Fibroblast of lung (primary cell): Measurements from ENCODE around the gene FUT1. TPM values are rescaled to one million over a fixed set of nuclear protein-coding genes. Genes with fewer than 3 reads are reported as not detected.

Experiments
- DNase-seq, 2 donors: peaks; one replicate each; pipeline versions ENCODE4 v3.0.0 to v3.0.0-alpha.2; 2010; ENCODE audit warnings: low read depth in 2 of 2
- H2AFZ ChIP-seq: 2 replicates; pipeline ENCODE4 v1.5.1; 2012; ENCODE audit warnings: low read length, control low read depth, inconsistent platforms
- H3K27ac ChIP-seq: 2 replicates; pipeline ENCODE4 v1.5.1; 2011; ENCODE audit warnings: low read length, control low read depth; ENCODE audit not compliant: insufficient read depth
- H3K27me3 ChIP-seq: 2 replicates; pipeline ENCODE4 v1.5.1; 2011; ENCODE audit warnings: mild to moderate bottlenecking, low read length; ENCODE audit not compliant: control insufficient read depth, insufficient read depth
- H3K36me3 ChIP-seq: 2 replicates; pipeline ENCODE4 v1.5.1; 2011; ENCODE audit warnings: low read length; ENCODE audit not compliant: control insufficient read depth, insufficient read depth
- H3K4me1 ChIP-seq: 2 replicates; pipeline ENCODE4 v1.5.1; 2011; ENCODE audit warnings: low read length; ENCODE audit not compliant: control insufficient read depth, insufficient read depth; ENCODE audit errors: extremely low read depth
- H3K4me2 ChIP-seq: 2 replicates; pipeline ENCODE4 v1.5.1; 2011; ENCODE audit warnings: low read length, control low read depth; ENCODE audit not compliant: insufficient read depth; ENCODE audit errors: extremely low read depth
- H3K4me3 ChIP-seq, 4 experiments: fragments of 200-600 bp in 1 of 4; sonication (generic) in 1 of 4; replicated peaks in 1 of 4; 2 replicates each; pipeline ENCODE4 v1.5.1; 2011 to 2016; ENCODE audit warnings: low read length in 4 of 4, low read depth in 3 of 4, mild to moderate bottlenecking in 3 of 4, control low read depth in 2 of 4, inconsistent platforms in 1 of 4, mixed read lengths in 1 of 4; ENCODE audit not compliant: insufficient read depth in 1 of 4; ENCODE audit errors: control extremely low read depth in 1 of 4
- H3K79me2 ChIP-seq: 2 replicates; pipeline ENCODE4 v1.5.1; 2012; ENCODE audit warnings: mild to moderate bottlenecking, low read length, inconsistent platforms; ENCODE audit not compliant: control insufficient read depth, insufficient read depth
- H3K9ac ChIP-seq: 2 replicates; pipeline ENCODE4 v1.5.1; 2011; ENCODE audit warnings: mild to moderate bottlenecking, low read length, control low read depth; ENCODE audit not compliant: insufficient read depth
- H3K9me3 ChIP-seq: 2 replicates; pipeline ENCODE4 v1.5.1; 2012; ENCODE audit warnings: low read depth, low read length; ENCODE audit not compliant: control insufficient read depth, insufficient read depth
- H4K20me1 ChIP-seq: 2 replicates; pipeline ENCODE4 v1.5.1; 2011; ENCODE audit warnings: low read length; ENCODE audit not compliant: control insufficient read depth, insufficient read depth; ENCODE audit errors: extremely low read depth
- EZH2 ChIP-seq: IDR thresholded peaks from 2 replicates; pipeline ENCODE4 v1.5.1; 2012; ENCODE audit warnings: low read length, control low read depth, mild to moderate bottlenecking; ENCODE audit errors: missing control alignments
- polyA plus RNA-seq, 2 donors: library from polyadenylated mRNA; depleted of rRNA in 1 of 2; stranded (reverse) in 1 of 2; unstranded in 1 of 2; fragments of >200 nt; gene quantifications; 2 replicates each; pipeline ENCODE4 v1.2.1, GENCODE V29; 2011 to 2012; ENCODE audit warnings: missing spikeins in 1 of 2
- total RNA-seq: library from RNA; depleted of rRNA; stranded (reverse); fragments of >200 nt; gene quantifications from 2 replicates; pipeline ENCODE4 v1.2.1, GENCODE V29; 2014
- TF ChIP-seq, protein P1 (sequence below), 2 donors: IDR thresholded peaks in 1 of 2; conservative IDR thresholded peaks in 1 of 2; 1 replicate in 1 of 2; 2 replicates in 1 of 2; pipeline ENCODE4 v1.5.1; 2011 to 2012; ENCODE audit warnings: low read length in 2 of 2, control low read depth in 1 of 2, inconsistent platforms in 1 of 2, low read depth in 1 of 2, mild to moderate bottlenecking in 1 of 2

The FUT1 gene
- total and polyA plus RNA-seq, 2 donors (not counting 1 experiment from before 2014, with no cell fraction given): 0.02 to 0.17 TPM

DNA sequence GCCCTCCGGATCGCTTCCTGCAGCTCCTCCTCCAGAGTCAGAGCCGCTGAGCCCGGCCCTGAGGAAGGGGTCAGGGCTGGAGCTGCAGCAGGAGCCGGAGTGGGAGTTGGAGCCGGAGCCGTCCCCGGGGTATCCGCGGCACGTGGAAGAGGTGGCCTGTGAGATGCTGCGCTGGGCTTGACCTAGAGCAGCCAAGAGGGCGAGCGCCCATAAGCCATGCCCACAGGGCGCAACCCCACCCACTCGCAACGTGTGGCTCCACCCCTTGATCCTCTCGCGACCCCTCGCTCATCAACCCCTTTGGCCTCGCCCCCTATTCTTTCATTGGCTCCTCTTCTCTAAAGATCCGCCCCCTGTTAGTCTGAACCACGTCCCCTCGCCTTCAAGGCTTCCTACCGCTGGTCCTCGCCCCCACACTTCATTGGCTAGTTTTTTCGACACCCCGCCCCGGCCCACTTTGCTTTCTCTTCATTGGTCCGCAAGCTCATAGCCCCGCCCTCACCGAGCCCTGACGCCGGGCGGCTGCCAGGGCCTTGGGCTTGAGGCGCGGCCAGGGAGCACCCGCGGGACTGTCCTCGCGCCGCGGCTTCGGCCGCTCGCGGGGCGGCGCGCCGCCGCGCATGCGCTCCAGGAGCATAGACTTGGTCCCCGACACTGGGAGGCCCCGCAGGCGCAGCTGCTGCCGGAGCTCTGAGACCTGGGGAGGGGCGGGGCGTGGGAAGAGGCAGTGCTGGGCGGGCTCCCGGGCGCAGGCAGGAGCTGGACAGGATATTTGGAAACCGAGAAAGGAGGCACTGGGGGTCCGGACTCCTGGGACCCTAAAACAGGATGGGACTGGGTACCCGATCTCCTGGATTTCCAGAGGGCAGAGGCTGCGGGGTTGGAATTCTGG, 38.3 kb downstream of the FUT1 start:
- peak overlapping the region; percentile 52 for H3K9ac ChIP-seq
- H3K27me3 ChIP-seq: no peaks in the 10 kb centered on the region
- peaks cover 11% of the 10 kb centered on the region for H3K4me1 ChIP-seq
- H3K4me2 ChIP-seq: peak overlapping the region; percentile 94
- H3K36me3 ChIP-seq: no peaks in the 10 kb centered on the region
- no peaks in the 10 kb centered on the region for H4K20me1 ChIP-seq
- no peaks in the 10 kb centered on the region for H3K9me3 ChIP-seq
- peak; percentile 99 for DNase-seq
- H3K79me2 ChIP-seq: no peaks in the 10 kb centered on the region
- H3K27ac ChIP-seq: peak overlapping the region; percentile 67
- TF ChIP-seq, protein P1, sequence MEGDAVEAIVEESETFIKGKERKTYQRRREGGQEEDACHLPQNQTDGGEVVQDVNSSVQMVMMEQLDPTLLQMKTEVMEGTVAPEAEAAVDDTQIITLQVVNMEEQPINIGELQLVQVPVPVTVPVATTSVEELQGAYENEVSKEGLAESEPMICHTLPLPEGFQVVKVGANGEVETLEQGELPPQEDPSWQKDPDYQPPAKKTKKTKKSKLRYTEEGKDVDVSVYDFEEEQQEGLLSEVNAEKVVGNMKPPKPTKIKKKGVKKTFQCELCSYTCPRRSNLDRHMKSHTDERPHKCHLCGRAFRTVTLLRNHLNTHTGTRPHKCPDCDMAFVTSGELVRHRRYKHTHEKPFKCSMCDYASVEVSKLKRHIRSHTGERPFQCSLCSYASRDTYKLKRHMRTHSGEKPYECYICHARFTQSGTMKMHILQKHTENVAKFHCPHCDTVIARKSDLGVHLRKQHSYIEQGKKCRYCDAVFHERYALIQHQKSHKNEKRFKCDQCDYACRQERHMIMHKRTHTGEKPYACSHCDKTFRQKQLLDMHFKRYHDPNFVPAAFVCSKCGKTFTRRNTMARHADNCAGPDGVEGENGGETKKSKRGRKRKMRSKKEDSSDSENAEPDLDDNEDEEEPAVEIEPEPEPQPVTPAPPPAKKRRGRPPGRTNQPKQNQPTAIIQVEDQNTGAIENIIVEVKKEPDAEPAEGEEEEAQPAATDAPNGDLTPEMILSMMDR (conservative IDR thresholded peaks at IDR 0.05 in 1 of 2, IDR thresholded peaks at IDR 0.05 in 1 of 2; ENCODE audit: low read depth in 1 of 2, low read length in 2 of 2): no peak
- TF ChIP-seq EZH2: no peak
- peak overlapping the region; percentile 71 to 87 (median 82) for H3K4me3 ChIP-seq
- peak overlapping the region; percentile 78 for H2AFZ ChIP-seq

GRCh38 chr19:48713041-48713863, 39.2 kb downstream of the FUT1 start:
- H3K4me2 ChIP-seq: peak overlapping the region; percentile 94
- H3K9me3 ChIP-seq: no peaks in the 10 kb centered on the region
- no peaks in the 10 kb centered on the region for H3K36me3 ChIP-seq
- DNase-seq: peak in 1 of 2 donors; percentile 27
- H3K79me2 ChIP-seq: no peaks in the 10 kb centered on the region
- H3K4me1 ChIP-seq: peaks cover 11% of the 10 kb centered on the region
- peak overlapping the region; percentile 52 for H3K9ac ChIP-seq
- peak overlapping the region; percentile 69 to 87 (median 82) for H3K4me3 ChIP-seq
- no peaks in the 10 kb centered on the region for H4K20me1 ChIP-seq
- no peak overlapping the region for H3K27ac ChIP-seq
- no peaks in the 10 kb centered on the region for H3K27me3 ChIP-seq
- TF ChIP-seq, protein P1 (conservative IDR thresholded peaks at IDR 0.05 in 1 of 2, IDR thresholded peaks at IDR 0.05 in 1 of 2; ENCODE audit: low read depth in 1 of 2, low read length in 2 of 2): peak; percentile 17 to 45
- TF ChIP-seq EZH2: no peak
- H2AFZ ChIP-seq: peak overlapping the region; percentile 78

DNA sequence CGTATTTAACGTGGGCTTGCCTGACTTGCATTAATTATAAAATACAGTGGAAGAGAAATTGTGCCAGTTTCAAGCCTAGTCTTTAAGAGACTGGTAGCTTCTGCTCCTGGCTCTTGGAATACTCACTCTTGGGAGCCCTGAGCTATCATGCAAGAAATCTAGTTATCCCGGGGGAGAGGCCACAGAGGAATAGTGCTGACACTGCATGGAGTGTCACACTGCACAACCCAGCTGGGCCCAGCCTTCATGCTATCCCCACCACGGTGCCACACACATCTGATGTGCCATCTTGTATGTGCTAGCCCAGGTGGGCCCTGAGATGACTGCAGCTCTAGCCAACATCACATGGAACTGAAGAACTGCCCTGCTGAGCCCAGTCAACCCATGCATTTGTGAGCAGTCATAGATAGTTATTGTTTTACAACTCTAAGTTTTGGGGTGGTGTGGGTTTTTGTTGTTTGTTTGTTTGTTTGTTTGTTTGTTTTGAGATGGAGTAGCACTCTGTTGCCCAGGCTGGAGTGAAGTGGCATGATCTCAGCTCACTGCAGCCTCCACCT, 41.3 kb downstream of the FUT1 start:
- no peaks in the 10 kb centered on the region for H3K79me2 ChIP-seq
- H4K20me1 ChIP-seq: no peaks in the 10 kb centered on the region
- TF ChIP-seq, protein P1 (conservative IDR thresholded peaks at IDR 0.05 in 1 of 2, IDR thresholded peaks at IDR 0.05 in 1 of 2; ENCODE audit: low read depth in 1 of 2, low read length in 2 of 2): no peak
- no peak for TF ChIP-seq EZH2
- no peak overlapping the region for H3K9ac ChIP-seq
- no peaks in the 10 kb centered on the region for H3K27me3 ChIP-seq
- H3K27ac ChIP-seq: no peak overlapping the region
- peaks cover 7% of the 10 kb centered on the region for H3K4me1 ChIP-seq
- no peaks in the 10 kb centered on the region for H3K9me3 ChIP-seq
- DNase-seq: no peak
- H3K36me3 ChIP-seq: no peaks in the 10 kb centered on the region
- H3K4me2 ChIP-seq: no peak overlapping the region
- no peak overlapping the region for H2AFZ ChIP-seq
- no peak overlapping the region for H3K4me3 ChIP-seq
